Activated CD8-positive, alpha-beta memory T cell treated with anti-CD3 and anti-CD28 coated beads, Interleukin-2, amount 50 U/mL, for 4 hours (primary cell): ENCODE measurements around the gene ACKR1.

Experiments
- DNase-seq: peaks from one replicate; pipeline ENCODE4 v3.0.0-alpha.2; 2020

The ACKR1 gene

DNA sequence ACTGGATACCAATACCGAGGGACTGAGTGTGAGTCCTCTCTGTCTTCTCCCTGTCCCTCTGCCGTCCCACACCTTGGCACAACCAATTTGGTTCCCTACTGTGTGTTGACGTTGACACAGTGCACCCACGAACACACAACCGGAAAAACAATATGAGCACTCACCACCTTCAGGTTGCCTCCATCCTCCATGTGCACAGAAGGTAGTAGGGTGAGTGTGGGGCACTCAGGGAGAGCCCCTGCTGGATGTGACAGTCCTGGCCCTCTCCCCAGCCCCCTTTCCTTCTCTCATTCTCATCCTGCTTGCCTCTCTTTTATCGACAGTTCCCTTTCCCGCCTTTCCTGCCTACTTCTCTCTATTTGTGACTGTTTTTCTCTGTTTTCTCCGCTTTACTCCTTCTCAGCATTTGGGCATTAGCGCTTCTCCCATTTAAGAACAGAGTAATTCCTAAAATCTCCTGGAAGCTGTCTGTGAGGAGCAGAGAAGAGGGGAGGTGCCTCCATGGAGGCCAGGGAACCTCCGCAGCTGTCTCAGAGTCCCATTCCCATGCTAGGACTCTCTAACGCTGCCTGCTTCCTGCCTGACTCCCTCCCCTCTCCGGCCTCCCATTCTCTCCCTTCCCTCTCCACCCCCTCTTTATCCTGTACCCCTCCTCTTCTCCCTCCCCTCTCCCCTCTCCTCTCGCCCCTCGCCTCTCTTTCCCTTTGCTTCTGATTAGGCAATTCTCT lies 16.9 kb upstream of the ACKR1 start:
- DNase-seq: no peak

DNA sequence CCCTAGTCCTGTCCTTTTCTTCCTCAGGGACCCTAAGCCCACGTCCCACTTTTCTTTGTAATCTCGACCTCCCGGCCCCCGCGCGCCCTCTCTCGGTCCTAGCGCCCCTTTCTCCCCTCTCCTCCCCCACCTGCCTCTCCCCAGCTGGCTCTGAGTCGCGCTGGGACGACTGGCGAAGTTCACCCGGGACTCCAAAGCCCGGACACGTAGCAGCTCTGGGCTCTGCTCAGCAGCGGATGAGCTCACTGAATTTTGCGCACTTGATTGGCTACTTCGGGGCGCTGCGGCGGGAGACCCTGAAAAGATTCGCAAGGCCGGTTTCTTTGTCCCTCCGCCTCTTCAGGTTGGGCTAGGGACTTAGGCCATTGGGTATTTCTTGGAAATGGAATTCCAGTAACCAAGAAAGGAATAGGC lies 16.3 kb upstream of the ACKR1 start:
- DNase-seq: no peak

DNA sequence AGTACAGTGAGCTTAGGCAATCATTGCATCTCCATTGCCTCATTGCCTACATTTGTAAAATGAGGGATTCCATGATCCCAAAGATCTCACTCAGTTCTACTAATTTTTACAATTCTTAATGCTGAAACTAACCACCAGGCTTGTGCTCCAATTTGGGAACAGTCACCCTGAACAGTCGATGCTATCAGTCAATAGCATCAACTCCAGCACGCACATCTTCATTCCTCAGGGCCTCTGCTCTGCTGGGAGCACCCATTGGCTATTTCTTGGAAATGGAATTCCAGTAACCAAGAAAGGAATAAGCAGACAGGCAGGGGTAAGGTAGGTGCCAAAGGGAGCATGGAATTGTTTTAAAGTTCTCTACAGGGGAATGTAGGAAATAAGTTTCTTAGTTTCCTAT lies 14.2 kb upstream of the ACKR1 start:
- DNase-seq: no peak

DNA sequence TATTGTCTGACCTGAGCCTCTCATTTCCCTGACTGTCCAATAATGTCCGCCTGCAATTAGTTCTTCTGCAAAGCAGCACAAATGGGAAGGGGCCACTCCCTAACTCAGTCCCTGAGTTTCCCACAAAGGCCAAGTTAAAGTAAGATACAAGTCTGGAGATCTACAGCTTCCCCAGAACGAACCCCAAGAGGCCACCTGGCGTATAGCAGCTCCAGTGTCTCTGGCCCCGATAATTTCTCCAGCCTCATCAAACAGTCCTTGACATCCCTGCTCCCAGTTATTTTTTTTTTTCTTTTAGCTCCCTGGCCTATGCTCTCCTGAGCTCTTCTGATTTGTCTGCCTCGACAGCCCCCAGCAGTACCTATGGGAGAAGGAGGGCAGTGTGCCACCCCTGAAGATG lies 8.1 kb upstream of the ACKR1 start:
- no peak for DNase-seq

DNA sequence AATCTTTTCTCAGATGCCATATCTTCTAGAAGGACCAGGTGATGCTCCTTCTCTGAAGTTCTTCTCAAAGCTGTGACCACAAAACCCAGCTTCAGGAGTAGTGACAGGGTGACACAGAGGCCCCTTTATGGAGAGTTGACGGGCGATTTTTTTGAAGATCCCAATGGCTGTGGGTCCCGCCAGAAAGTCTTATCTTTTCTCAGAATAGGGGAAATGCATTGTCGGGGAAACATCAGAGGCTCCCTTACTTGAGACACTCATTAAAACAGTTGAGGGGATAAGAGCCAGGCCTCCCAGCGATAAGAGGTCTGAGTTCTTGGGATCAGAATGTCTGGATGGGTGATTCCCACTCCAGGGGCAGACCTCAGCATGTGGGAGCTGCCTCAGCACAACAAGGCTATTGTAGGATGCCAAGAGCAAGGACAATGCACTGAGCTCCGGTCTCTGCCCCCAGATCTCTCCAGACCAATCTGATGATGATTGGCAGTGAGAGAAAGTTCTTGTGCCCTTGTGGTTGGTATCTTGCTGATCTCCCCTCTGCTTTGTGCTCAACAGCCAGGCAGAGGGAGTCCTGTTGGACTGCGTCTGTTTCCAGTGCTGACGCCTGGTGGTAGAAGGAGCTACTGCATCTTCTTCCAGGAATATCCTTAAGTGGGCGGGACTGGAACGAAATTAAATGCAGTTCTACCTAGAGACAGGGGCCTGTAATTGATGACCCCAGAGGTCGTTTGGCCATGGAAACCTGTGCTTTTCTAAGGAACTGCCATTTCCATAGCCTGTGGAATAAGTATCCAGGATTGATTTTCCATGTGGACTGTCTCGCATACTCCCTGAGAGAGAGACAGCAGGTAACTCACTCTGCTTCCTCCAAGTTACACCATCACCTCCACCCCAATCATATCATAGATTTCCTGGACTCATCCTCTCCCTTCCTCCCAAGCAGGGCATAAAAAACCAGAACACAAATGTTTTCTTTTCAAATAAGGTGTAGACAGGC lies 6.8 kb upstream of the ACKR1 start:
- DNase-seq: peak; percentile 29

DNA sequence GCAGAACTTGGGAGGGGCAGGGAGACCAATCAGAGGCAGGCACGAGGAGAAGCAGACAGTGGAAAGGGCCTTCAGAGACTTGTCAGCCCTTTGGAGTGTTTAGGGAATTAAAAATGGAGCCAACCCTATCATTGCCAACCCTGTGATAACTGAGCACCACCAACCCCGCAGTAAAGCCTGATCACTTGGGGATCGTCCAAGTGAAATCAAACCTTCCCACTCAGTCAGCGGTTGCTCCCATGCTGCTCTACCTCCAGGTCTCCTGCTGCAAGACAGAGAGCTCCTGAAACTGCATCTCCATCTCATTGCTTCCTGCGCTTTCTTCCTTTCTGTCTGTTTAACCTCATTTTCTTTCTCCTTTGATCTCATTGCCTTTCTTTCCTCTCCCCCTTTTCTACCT lies 4.8 kb upstream of the ACKR1 start:
- no peak for DNase-seq

DNA sequence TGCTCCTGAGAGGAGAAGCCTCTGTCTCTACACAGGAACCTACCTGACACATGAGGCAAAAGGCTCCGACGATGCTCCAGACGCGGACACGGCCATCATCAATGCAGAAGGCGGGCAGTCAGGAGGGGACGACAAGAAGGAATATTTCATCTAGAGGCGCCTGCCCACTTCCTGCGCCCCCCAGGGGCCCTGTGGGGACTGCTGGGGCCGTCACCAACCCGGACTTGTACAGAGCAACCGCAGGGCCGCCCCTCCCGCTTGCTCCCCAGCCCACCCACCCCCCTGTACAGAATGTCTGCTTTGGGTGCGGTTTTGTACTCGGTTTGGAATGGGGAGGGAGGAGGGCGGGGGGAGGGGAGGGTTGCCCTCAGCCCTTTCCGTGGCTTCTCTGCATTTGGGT lies 3.9 kb upstream of the ACKR1 start:
- DNase-seq: no peak

DNA sequence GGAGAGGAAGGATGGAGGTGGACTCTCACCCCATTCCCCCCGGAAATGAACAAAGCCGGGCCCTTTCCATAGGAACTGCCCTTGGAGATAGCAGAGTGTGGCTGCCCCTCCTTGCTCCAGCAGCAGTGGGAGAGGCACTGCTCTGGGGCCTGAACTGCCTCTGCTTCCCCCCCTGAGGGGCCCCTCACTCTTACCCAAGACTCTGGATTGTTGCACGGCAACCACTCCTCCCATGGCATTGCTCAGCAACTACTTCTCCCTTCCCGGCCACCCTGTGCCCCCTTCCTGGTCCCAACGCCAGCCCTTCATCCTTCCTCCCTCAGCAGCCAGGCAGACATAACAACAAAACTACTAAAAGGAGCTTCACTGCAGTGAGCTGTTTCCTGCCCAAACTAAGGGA lies 3.0 kb upstream of the ACKR1 start:
- no peak for DNase-seq

DNA sequence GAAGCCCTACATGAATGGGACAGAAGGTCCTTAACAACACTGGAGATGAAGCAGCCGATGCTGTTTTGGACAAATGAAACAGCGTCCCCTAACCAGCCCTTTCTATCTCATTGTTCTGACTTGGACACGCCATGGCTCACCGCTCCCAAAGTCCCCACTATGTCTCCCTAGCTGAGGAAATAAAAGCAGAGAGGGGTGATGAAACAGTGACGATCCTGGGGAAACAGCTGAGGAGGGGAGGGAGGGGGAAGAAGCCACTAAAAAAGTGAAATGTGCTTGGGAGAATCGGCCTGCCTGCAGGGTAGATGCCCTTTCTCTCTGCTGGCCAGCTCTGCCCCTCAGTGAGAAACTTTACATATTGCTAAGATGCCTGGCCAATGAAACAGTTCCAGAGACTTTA lies 1.1 kb upstream of the ACKR1 start:
- no peak for DNase-seq

DNA sequence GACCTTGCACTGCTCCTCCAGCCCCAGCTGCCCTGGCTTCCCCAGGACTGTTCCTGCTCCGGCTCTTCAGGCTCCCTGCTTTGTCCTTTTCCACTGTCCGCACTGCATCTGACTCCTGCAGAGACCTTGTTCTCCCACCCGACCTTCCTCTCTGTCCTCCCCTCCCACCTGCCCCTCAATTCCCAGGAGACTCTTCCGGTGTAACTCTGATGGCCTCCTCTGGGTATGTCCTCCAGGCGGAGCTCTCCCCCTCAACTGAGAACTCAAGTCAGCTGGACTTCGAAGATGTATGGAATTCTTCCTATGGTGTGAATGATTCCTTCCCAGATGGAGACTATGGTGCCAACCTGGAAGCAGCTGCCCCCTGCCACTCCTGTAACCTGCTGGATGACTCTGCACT lies 550 bp downstream of the ACKR1 start:
- no peak for DNase-seq

DNA sequence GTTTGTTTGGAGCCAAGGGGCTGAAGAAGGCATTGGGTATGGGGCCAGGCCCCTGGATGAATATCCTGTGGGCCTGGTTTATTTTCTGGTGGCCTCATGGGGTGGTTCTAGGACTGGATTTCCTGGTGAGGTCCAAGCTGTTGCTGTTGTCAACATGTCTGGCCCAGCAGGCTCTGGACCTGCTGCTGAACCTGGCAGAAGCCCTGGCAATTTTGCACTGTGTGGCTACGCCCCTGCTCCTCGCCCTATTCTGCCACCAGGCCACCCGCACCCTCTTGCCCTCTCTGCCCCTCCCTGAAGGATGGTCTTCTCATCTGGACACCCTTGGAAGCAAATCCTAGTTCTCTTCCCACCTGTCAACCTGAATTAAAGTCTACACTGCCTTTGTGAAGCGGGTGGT lies 1.4 kb downstream of the ACKR1 start:
- DNase-seq: no peak

DNA sequence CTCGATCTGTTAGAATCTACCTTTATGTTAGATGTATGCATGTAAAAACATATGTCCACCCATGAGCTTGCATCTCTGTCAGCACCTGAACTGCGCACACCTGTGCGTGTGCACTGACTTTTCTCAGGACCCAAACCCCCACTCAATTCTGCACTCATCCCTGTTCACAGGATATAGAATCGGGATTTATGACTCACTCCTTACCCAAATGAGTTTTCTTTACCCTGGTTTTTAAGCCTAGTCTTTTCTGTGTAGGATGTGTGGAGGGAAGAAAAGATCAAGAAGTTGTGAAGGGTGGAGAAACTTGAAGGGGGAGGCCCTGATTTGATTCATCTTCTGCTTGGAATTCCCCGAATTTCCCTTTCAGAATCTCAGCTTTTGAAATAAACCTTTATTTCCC lies 2.4 kb downstream of the ACKR1 start:
- DNase-seq: no peak

DNA sequence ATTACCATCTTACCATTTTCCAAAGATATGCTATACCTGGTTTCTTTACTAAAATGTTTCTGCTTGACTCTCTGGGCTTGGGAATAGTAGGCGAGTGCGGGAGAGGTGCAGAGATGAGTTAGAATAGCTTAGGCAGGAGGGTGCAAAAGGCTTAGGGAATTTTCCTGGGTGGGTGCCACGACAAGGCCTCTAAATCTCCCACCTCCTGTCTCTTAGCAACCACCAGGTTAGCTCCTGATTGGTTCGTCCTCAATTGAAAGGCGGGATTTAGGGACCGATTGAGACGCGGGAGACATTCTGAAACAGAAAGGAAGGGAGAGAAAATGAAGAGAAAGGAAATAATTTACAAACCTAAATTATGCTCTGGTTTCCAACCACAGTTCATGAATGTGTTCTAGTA lies 3.1 kb downstream of the ACKR1 start:
- DNase-seq: no peak

DNA sequence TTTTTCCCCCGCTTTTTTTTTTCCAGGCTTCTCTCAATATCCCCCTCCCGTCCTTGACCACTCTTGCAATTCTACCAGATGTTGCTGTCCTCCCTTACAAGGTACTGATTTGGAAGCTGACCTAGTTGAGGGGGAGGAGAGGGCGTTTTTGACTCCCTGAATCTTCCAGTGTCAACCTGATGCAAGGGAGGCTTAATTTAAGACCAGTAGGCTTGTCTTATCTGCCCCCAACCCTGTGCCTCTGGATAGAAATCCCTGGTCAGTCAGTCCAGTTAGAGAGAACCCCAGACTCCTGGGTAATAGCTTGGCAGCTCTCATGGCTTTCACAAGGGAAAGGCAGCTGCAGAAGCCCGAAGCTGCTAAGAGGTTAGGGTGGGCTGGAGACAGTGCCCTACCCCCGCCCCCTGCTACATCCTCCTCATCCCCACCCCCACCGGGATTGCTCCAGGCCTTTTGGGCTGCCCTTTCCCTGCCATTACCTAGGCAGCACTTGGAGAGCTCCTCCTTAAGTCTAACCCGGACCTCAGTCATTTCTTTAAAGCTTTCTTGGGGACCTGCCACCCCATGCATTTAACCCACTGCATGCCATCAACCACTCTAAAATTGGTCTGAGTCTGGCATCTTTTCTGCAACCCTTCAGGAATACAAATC lies 3.6 kb downstream of the ACKR1 start:
- no peak for DNase-seq

DNA sequence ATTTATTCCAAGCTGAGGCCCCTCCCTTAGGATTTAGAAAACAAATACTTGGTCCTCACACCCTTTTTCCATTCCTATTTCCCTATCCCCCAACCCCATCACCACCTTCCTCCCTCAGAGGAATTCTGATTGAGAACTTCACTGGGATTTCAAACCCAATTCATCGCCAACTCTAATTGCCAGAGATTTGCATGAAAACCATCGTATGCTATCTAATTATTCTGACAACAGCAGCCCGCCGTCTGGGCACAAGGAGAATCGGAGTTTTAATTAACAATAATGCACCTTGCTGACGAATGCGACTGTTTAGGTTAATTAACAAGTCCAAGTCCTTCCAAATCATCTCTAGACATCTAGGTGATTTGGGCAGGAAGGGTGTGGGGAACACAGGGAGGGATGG lies 4.4 kb downstream of the ACKR1 start:
- no peak for DNase-seq

DNA sequence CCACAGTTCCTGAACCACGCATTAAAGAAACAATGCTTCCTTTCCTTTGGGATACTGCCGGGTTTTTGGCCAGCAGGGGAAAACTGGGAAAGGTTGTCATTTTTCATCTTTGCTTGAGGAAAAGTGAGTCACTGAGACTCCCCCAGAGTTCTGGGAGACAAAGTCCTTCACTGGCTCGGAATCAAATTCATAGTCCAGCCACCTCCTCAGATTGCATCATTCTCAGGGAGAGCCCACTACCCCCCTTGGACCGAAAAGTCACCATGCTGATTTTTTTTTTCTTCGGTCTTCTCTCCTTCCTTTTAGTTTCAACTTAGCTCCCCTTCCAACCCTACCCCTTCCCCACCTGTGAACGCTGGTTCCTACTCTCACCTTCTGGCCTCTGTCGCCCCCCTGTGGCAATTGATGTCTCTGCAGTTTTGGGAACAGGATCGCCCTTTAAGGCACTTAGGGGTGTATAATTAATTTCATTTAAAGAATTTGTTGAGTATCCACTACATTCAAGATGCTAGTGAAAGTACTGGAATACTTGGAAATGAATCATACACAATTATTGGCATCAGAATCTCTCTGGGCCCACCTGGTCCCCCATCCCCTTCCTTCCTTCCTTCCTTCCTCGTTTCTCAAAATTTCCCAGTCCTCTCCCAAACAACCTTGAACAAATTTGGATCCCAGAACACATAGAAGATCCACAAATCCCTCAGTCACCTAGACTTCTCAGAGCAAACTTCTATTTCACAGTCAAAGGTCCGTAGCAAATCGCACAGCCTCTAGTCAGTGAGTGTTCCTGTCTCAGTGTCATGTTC lies 6.9 kb downstream of the ACKR1 start:
- DNase-seq: peak; percentile 45

DNA sequence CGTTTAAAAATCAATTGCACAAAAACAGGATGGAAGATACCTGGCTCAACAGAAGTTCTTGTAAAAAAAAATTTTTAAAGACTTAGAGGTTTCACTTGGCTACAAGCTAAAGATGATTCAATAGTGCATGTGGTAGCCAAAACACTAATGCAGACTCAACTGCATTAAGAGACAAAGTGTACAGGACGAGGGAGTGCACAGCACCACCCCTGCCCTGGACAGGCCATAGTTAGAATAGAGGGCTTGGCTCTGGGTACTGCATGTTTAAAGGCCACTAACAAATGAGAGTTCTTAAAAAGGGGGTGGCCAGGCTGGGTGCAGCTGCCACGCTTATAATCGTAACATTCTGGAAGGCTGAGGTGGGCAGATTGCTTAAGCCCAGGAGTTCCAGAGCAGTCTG lies 7.9 kb downstream of the ACKR1 start:
- DNase-seq: no peak

DNA sequence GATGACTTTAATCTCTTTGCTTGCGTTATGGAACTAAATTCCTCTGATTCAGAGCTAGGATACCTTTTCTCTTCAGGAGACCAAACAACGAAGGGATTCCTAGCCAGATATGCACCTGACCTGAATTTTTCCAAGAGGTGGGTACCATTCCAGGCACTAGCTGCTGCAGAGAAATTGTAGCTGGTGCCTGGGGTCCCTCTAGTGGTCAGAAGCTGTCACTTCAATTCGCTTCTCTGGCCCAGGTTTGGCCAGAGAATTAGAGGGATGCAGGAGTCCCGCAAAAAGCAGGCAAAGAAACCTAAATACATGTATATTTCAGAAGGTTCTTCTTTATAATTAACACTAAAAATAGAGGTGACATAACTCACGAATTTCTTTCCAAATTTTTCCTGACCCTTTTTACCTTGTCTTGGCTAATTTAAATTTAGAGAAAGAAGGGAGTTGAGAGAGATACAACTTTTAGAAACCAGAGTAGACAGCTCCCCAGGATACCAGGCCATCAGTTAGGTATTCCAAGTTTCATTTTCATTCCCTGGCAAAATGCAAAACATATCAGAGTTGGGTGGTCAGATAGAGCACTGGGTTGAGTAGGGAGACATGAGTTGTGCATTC lies 9.6 kb downstream of the ACKR1 start:
- peak; percentile 35 for DNase-seq

DNA sequence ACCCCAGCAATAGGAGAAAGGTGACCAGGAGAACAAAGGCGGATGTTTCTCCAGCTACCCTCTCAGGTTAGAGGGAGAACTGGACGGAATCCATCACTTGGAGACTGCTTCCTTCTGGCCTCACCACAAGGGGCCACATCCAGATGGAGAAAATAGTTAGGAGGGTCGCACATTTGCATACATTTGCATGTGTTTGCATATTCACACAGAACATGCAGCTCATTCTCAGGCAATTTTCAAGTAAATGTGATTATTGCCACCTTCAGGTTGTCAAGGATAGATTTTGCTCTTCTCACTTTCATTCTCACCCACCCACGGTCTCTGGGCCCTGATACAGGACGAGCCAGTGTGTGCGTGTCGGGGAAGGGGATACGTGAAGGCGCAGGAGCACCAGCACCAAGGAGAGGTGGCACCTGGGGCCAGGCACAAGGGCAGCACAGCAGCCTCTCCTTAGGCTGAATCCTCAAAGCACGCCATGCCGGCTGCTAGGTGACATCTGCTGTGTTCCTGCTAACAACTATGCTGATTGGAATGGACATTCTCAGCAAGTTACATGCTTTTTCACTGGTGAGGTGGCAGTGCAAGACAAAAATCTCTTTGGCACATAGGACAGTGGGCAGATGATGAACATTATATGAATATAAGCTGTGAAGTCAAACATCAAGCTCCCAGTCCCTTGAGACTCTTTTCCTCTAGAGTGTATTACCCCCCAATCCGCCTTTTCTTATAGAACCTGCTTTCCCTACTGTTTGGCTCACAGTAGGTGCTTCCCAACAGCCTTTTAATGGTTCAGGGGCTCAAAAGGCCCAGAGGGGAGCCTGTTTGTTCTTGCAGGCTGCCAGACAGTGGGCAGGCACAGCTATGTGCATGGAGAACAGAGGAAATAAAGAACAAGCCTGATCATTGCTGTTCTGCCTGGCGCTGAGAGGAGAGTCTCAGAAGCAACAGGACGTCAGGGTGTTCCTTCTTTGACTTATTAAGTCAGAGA lies 14.3 kb downstream of the ACKR1 start:
- DNase-seq: no peak

DNA sequence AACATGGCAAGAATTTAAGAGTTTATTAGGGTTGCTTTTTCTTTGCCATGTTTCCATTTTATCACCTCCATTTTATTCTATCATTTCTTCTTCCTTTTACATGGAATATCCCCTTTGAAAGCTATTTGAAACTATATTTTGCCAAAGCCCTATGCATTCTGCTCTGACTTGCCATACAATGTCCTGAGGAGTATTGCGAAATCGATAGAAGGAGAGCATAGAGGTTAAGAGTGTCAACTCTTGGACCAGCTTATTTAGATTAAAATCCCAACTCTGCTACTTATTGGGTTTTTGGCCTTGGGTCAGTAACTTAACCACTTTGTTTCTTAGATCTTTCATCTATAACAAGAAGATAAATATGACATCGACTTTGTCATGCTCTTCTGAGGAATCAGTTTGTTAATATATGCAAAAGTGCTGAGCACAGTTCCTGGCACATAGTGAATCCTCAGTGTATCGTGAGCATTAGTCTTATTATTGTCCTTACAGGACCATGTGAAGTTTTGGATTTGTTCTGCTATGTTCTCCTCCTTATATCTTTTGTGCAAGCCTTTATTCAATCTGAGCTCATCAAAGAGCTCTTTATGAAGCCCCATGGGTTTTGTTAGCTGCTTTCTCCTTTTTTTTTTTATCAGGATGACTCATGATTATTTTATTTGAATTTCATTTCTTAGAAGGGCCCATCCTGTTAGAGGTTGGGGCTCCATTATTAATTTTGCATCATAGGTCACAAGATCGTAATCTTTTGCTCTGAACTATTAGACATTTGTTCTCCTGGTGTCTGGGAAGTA lies 17.6 kb downstream of the ACKR1 start:
- no peak for DNase-seq
